ENCODE measurements around the gene EHBP1.
A peak's percentile ranks its signal among the peaks of the same experiment; 100 is the strongest.

Gene EHBP1

GRCh38 chr2:63035169-63035568 is 329.7 kb downstream of the EHBP1 start:
- DNase-seq = no peak

- no peak for DNase-seq
Measured at GRCh38 chr2:63035660-63036059, 330.1 kb downstream of the EHBP1 start.

GRCh38 chr2:63038034-63038433 is 332.5 kb downstream of the EHBP1 start:
- no peak for DNase-seq

- no peak for DNase-seq
Measured at GRCh38 chr2:63040586-63040985, 335.1 kb downstream of the EHBP1 start.

- no peak for DNase-seq
Measured at GRCh38 chr2:63041592-63041991, 336.1 kb downstream of the EHBP1 start.

- DNase-seq = no peak
Measured at GRCh38 chr2:63044362-63045327, 339.1 kb downstream of the EHBP1 start.

- no peak for DNase-seq
Measured at GRCh38 chr2:63046552-63046951, 341.0 kb downstream of the EHBP1 start.

GRCh38 chr2:63046961-63047320 is 341.4 kb downstream of the EHBP1 start:
- DNase-seq = no peak

GRCh38 chr2:63047321-63048279 is 342.1 kb downstream of the EHBP1 start:
- no peak for DNase-seq

- peak; percentile 30 for DNase-seq
Measured at GRCh38 chr2:63048367-63049171, 343.1 kb downstream of the EHBP1 start.

- no peak for DNase-seq
Measured at GRCh38 chr2:63049211-63049969, 343.9 kb downstream of the EHBP1 start.

GRCh38 chr2:63049970-63050333 is 344.4 kb downstream of the EHBP1 start:
- peak; percentile 55 for DNase-seq

GRCh38 chr2:63050334-63051041 is 345.0 kb downstream of the EHBP1 start, which contains the start of gene OTX1:
TSS of gene OTX1 (plus strand) at chr2:63050830. CDS start at chr2:63052991, 2,161 bp downstream.
- peak; percentile 76 for DNase-seq

GRCh38 chr2:63051042-63051794 is 345.7 kb downstream of the EHBP1 start:
- DNase-seq = peak; percentile 38

GRCh38 chr2:63051795-63052333 is 346.4 kb downstream of the EHBP1 start:
- no peak for DNase-seq

GRCh38 chr2:63052411-63053080 is 347.0 kb downstream of the EHBP1 start:
- no peak for DNase-seq

- DNase-seq = no peak
Measured at GRCh38 chr2:63053081-63053888, 347.8 kb downstream of the EHBP1 start.

- DNase-seq = no peak
Measured at GRCh38 chr2:63053889-63054602, 348.5 kb downstream of the EHBP1 start.

All from DMS79 treated with DMSO at 0.1 percent for 48 hours (cell line).